HG03442 (cell line): Measurements from ENCODE around the gene HLTF.

Experiments
- ATAC-seq: cut with Tn5 transposase; IDR thresholded peaks from one replicate; pipeline ENCODE4 v1.9.1; 2021; ENCODE audit warnings: mild to moderate bottlenecking, moderate library complexity; ENCODE audit not compliant: unreplicated experiment

HLTF gene

GRCh38 chr3:149087208-149087607, 875 bp upstream of the HLTF start:
- no peak for ATAC-seq

GRCh38 chr3:149085828-149086231, 503 bp downstream of the HLTF start:
- peak; percentile 27 for ATAC-seq

GRCh38 chr3:149081772-149082171, 4.6 kb downstream of the HLTF start:
- no peak for ATAC-seq

GRCh38 chr3:149080699-149081091, 5.6 kb downstream of the HLTF start:
- no peak for ATAC-seq

- ATAC-seq: no peak
Measured at GRCh38 chr3:149080011-149080698, 6.2 kb downstream of the HLTF start.

GRCh38 chr3:149077628-149078027, 8.7 kb downstream of the HLTF start:
- ATAC-seq: no peak

- no peak for ATAC-seq
Measured at GRCh38 chr3:149067883-149068282, 18.4 kb downstream of the HLTF start.

- no peak for ATAC-seq
Measured at GRCh38 chr3:149061776-149062175, 24.6 kb downstream of the HLTF start.

GRCh38 chr3:149058602-149059001, 27.7 kb downstream of the HLTF start:
- peak; percentile 85 for ATAC-seq

GRCh38 chr3:149058198-149058597, 28.1 kb downstream of the HLTF start:
- no peak for ATAC-seq

GRCh38 chr3:149055575-149055974, 30.8 kb downstream of the HLTF start:
- no peak for ATAC-seq

GRCh38 chr3:149044339-149045083, 41.8 kb downstream of the HLTF start:
- ATAC-seq: no peak

- peak; percentile 89 for ATAC-seq
Measured at GRCh38 chr3:149042789-149043386, 43.4 kb downstream of the HLTF start.

GRCh38 chr3:149038322-149038721, 48.0 kb downstream of the HLTF start:
- no peak for ATAC-seq

GRCh38 chr3:149037684-149038083, 48.6 kb downstream of the HLTF start:
- ATAC-seq: no peak

GRCh38 chr3:149031096-149031495, 55.2 kb downstream of the HLTF start:
- no peak for ATAC-seq

GRCh38 chr3:149026718-149027117, 59.6 kb downstream of the HLTF start:
- ATAC-seq: no peak

- no peak for ATAC-seq
Measured at GRCh38 chr3:149023951-149024350, 62.4 kb downstream of the HLTF start.

GRCh38 chr3:149021830-149022229, 64.5 kb downstream of the HLTF start:
- ATAC-seq: no peak

- ATAC-seq: no peak
Measured at GRCh38 chr3:149020839-149021252, 65.5 kb downstream of the HLTF start.

GRCh38 chr3:149020196-149020838, 66.0 kb downstream of the HLTF start:
- no peak for ATAC-seq

GRCh38 chr3:149019580-149019979, 66.8 kb downstream of the HLTF start:
- ATAC-seq: no peak
